GM10266 (cell line): ENCODE measurements around the gene B4GALNT4.
"Not testable (repeated sequence)": the region's sequence is repeated elsewhere in the genome, so short reads cannot be mapped to it uniquely, and the experiment has no call there.

Experiments
- DNase-seq: peaks from one replicate; pipeline ENCODE4 v3.0.0; 2012; ENCODE audit errors: extremely low spot score
- CTCF ChIP-seq: IDR thresholded peaks from 2 replicates; pipeline ENCODE4 v1.5.1; 2012; ENCODE audit warnings: mild to moderate bottlenecking, low read depth; ENCODE audit not compliant: control insufficient read depth, insufficient read depth; ENCODE audit errors: missing control alignments

Gene B4GALNT4

GRCh38 chr11:394858-395655 is 25.8 kb downstream of the B4GALNT4 start:
- no peak for TF ChIP-seq CTCF
- DNase-seq: no peak

GRCh38 chr11:395866-396265 is 26.6 kb downstream of the B4GALNT4 start:
- TF ChIP-seq CTCF: no peak
- DNase-seq: no peak

GRCh38 chr11:396511-396947 is 27.2 kb downstream of the B4GALNT4 start:
- peak; percentile 29 for TF ChIP-seq CTCF
- DNase-seq: no peak

GRCh38 chr11:396948-397548 is 27.7 kb downstream of the B4GALNT4 start:
- peak; percentile 73 for TF ChIP-seq CTCF
- peak; percentile 96 for DNase-seq

GRCh38 chr11:398826-399225 is 29.5 kb downstream of the B4GALNT4 start:
- no peak for TF ChIP-seq CTCF
- DNase-seq: no peak

- TF ChIP-seq CTCF: no peak
- DNase-seq: no peak
Observed at GRCh38 chr11:399731-400211, 30.5 kb downstream of the B4GALNT4 start.

GRCh38 chr11:400241-400689 is 31.0 kb downstream of the B4GALNT4 start:
- no peak for DNase-seq
- no peak for TF ChIP-seq CTCF

GRCh38 chr11:401196-401595 is 31.9 kb downstream of the B4GALNT4 start:
- not testable (repeated sequence) for DNase-seq
